ENCODE data around the gene MINDY3. TPM values are rescaled to one million over a fixed set of nuclear protein-coding genes. Genes with fewer than 3 reads are reported as not detected.

Gene MINDY3
- total and polyA plus RNA-seq, 2 donors (not counting 1 experiment from before 2014, with no cell fraction given): 11.6 to 29.3 TPM

- H3K27me3 ChIP-seq (replicated peaks in 1 of 4; ENCODE audit: control extremely low read depth in 1 of 4, control insufficient read depth in 3 of 4, insufficient read depth in 4 of 4, low read length in 3 of 4): no peaks in the 10 kb centered on the region
- no peaks in the 10 kb centered on the region for H3K9me3 ChIP-seq (ENCODE audit: control extremely low read depth in 1 of 3, control insufficient read depth in 2 of 3, insufficient read depth in 1 of 3, low read length in 2 of 3)
- CTCF ChIA-PET: no interaction called here
- no peaks in the 10 kb centered on the region for H4K20me1 ChIP-seq (ENCODE audit: control insufficient read depth, insufficient read depth, low read length, poor library complexity, severe bottlenecking)
- H3K36me3 ChIP-seq (replicated peaks in 1 of 2; ENCODE audit: control extremely low read depth in 1 of 2, control insufficient read depth in 1 of 2, extremely low read depth in 1 of 2, insufficient read depth in 2 of 2, low read length in 1 of 2): peaks cover 3 to 24% of the 10 kb centered on the region in 2 experiments
- no peak overlapping the region for H3K27ac Mint-ChIP-seq
- no peaks in the 10 kb centered on the region for H3K4me1 ChIP-seq (ENCODE audit: control insufficient read depth in 2 of 2, insufficient read depth in 2 of 2, low read length in 2 of 2)
- no peaks in the 10 kb centered on the region for H3K79me2 ChIP-seq (ENCODE audit: control insufficient read depth, insufficient read depth, low read length)
- no peak for ATAC-seq (ENCODE audit: low read depth)
- no peaks in the 10 kb centered on the region for H3K27me3 Mint-ChIP-seq
- DNase-seq: no peak
- no peaks in the 10 kb centered on the region for H3K9me3 Mint-ChIP-seq (ENCODE audit: insufficient read depth)
- no peak overlapping the region for H3K27ac ChIP-seq (ENCODE audit: low read length in 2 of 2)
- no peak overlapping the region for H2AFZ ChIP-seq (ENCODE audit: insufficient read depth, low read depth, low read length, poor library complexity, severe bottlenecking)
- H3K4me3 Mint-ChIP-seq: no peak overlapping the region
- no peak overlapping the region for H3K9ac ChIP-seq (ENCODE audit: low read length)
- no peaks in the 10 kb centered on the region for H3K4me1 Mint-ChIP-seq
- intact Hi-C loops (cut with micrococcal nuclease): no loop called here
- no peak overlapping the region for H3K4me3 ChIP-seq (ENCODE audit: control extremely low read depth in 1 of 5, extremely low read depth in 1 of 5, insufficient read depth in 1 of 5, low read depth in 2 of 5, low read length in 4 of 5)
- POLR2A ChIA-PET: no interaction called here
- TF ChIP-seq CTCF (IDR thresholded peaks at IDR 0.05): no peak
- no peak for TF ChIP-seq EZH2 (IDR thresholded peaks at IDR 0.05; ENCODE audit: borderline replicate concordance, insufficient read depth, low read depth, low read length, poor library complexity, severe bottlenecking)
- no peak overlapping the region for H3K4me2 ChIP-seq (replicated peaks; ENCODE audit: low read depth, low read length, poor library complexity, severe bottlenecking)
Measured at GRCh38 chr10:15794569-15794968, 65.7 kb downstream of the MINDY3 start.

- Histone ChIP-seq H2AFZ (ENCODE audit: insufficient read depth, low read depth, low read length, poor library complexity, severe bottlenecking) (no peak overlapping the region), H3K9me3 (ENCODE audit: control extremely low read depth in 1 of 3, control insufficient read depth in 2 of 3, insufficient read depth in 1 of 3, low read length in 2 of 3) (no peaks in the 10 kb centered on the region), H4K20me1 (ENCODE audit: control insufficient read depth, insufficient read depth, low read length, poor library complexity, severe bottlenecking) (no peaks in the 10 kb centered on the region), H3K79me2 (ENCODE audit: control insufficient read depth, insufficient read depth, low read length) (no peaks in the 10 kb centered on the region), H3K4me3 (ENCODE audit: control extremely low read depth in 1 of 5, extremely low read depth in 1 of 5, insufficient read depth in 1 of 5, low read depth in 2 of 5, low read length in 4 of 5) (no peak overlapping the region), H3K9ac (ENCODE audit: low read length) (no peak overlapping the region), H3K4me2 (replicated peaks; ENCODE audit: low read depth, low read length, poor library complexity, severe bottlenecking) (no peak overlapping the region), H3K27ac (ENCODE audit: low read length in 2 of 2) (no peak overlapping the region), H3K36me3 (replicated peaks in 1 of 2; ENCODE audit: control extremely low read depth in 1 of 2, control insufficient read depth in 1 of 2, extremely low read depth in 1 of 2, insufficient read depth in 2 of 2, low read length in 1 of 2) (peaks cover 3 to 33% of the 10 kb centered on the region in 2 experiments), H3K4me1 (ENCODE audit: control insufficient read depth in 2 of 2, insufficient read depth in 2 of 2, low read length in 2 of 2) (no peaks in the 10 kb centered on the region), H3K27me3 (replicated peaks in 1 of 4; ENCODE audit: control extremely low read depth in 1 of 4, control insufficient read depth in 3 of 4, insufficient read depth in 4 of 4, low read length in 3 of 4) (no peaks in the 10 kb centered on the region)
- TF ChIP-seq CTCF (IDR thresholded peaks at IDR 0.05) (no peak), EZH2 (IDR thresholded peaks at IDR 0.05; ENCODE audit: borderline replicate concordance, insufficient read depth, low read depth, low read length, poor library complexity, severe bottlenecking) (no peak)
- DNase-seq: no peak
- CTCF ChIA-PET: no interaction called here
- intact Hi-C loops (cut with micrococcal nuclease): no loop called here
- H3K4me1 Mint-ChIP-seq: no peaks in the 10 kb centered on the region
- no CpG with 5 or more reads among the region's 5 CpGs for WGBS (ENCODE audit: insufficient coverage)
- POLR2A ChIA-PET: no interaction called here
- H3K27ac Mint-ChIP-seq: no peak overlapping the region
- H3K27me3 Mint-ChIP-seq: no peaks in the 10 kb centered on the region
- ATAC-seq (ENCODE audit: low read depth): no peak
- no peaks in the 10 kb centered on the region for H3K9me3 Mint-ChIP-seq (ENCODE audit: insufficient read depth)
- no peak overlapping the region for H3K4me3 Mint-ChIP-seq
Measured at GRCh38 chr10:15793664-15794063, 66.6 kb downstream of the MINDY3 start.
